ENCODE results near the gene C20orf141.
"Not testable (repeated sequence)": the region's sequence is repeated elsewhere in the genome, so short reads cannot be mapped to it uniquely, and the experiment has no call there.

C20orf141 gene, protein sequence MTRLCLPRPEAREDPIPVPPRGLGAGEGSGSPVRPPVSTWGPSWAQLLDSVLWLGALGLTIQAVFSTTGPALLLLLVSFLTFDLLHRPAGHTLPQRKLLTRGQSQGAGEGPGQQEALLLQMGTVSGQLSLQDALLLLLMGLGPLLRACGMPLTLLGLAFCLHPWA

DNA sequence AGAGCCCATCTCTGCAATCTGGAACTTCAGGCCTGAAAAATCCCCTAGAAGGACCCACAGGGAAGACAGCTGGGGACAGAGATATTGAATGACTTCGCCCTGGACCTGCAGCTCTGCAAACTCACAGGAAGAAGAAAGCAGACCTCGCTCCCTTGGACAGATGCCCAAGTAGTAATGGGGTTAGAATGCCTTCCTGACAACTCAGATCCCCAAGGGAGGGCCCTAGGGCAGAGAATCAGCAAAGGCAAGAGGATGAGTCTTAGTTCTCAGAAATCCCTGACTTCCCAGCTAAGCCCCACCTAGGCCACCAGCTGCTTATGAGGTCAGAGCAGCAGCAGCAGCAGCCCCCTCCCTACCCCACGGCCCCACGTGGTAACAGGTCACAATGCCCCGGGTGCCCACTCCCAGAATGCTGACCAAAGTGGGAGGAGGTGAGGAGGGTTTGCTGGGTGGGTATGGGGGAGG is at the start of gene C20orf141:
Gene C20orf141, plus strand, starts transcription at position 401 of the 465 bp plus-strand sequence. CDS start 198 bp downstream, outside the sequence.
- DNase-seq = peak in 1 of 2 experiments; percentile 55

DNA sequence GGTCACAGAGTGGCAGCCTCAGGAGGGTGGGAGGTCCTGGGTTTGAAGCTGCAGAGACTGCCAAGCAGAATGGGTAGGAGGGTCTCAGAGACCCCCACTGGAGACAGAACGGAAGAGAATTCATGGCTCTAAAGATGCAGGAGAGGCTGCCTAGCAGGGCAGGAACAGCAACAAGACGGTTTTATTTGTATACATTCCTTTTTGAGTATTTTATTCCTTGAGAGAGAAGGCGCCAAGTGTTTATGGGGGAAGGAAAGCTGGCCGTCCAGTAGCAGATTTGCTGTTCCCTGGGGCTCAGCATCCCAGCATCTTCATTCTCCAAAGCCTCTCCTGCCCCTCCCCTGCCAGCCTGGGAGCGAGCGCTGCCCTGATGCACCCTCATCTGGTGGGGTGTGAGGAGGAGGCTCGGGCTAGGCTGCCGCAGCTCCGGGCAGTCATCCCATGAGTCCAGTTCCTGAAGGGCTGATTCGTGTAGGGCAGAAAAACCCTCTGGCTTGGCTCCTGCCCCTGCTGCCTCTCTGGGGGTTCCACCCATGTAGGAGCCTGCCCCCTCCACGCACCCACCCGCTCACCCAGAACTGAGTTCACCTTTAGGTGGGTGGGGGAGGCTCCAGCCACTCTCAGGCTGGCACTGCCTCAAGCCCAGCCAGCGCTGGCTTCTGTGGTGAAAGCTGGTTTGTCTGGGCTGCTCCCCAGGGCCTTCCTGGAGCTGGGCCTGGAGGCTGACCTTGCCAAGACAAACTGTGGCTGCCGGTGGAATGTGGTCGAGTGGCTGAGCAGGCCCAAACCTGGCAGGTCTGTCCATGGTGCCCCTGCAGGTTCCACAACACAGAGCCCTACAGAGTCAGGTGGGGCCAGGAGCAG is 46.8 kb upstream of the C20orf141 start:
- peak; percentile 7 to 31 for DNase-seq

DNA sequence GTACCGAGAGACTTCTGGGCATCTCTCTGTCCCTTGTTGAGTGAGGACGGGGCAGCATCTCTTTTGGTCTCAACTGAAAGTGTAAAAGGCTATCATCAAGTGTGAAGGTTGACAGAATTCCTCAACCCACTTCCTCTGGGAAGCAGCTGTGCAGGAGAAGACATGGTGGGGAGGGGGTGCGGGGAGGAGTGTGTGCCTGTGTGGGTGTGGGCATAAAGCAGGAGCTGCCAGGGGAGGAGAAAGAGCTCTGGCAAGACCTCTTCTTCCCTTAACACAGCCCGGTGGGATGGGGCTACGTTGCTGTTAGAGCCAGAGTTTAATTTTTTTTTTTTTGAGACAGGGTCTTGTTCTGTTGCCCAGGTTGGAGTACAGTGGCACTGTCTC is 46.2 kb upstream of the C20orf141 start:
- DNase-seq = no peak

DNA sequence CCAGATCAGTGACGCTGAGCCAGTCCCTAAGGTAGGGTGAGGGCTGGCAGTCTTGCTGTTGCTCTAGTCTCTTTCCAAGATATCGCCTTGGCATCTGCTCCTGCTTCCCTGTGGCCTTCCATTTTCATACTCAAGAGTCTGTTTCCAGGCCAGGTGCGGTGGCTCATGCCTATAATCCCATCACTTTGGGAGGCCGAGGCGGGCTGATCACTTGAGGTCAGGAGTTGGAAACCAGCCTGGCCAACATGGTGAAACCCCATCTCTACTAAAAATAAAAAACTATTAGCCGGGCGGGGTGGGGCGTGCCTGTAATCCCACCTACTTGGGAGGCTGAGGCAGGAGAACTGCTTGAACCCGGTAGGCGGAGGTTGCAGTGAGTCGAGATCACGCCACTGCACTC is 44.7 kb upstream of the C20orf141 start:
- not testable (repeated sequence) for DNase-seq

DNA sequence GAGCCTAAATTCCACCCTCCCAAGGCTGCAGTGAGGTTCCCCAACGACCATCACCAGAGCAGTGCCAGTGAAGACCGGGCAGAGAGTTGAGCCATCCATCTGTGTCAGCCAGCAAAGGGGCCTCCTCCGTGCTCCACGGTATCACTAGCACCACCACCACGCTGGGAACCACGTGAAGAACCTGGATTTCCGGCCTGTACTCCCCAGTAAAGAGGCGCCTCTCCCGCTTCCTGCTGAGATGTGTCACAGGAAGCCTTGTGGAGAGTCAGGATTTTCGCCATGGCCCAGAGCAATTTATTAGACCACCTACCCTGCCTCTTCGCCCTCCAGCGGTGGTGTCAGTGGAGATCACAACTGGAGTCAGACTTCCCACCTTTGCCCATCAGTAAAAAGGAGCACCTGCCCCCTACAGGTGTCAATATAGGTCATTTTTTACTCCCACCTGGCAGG is 43.1 kb upstream of the C20orf141 start:
- no peak for DNase-seq

DNA sequence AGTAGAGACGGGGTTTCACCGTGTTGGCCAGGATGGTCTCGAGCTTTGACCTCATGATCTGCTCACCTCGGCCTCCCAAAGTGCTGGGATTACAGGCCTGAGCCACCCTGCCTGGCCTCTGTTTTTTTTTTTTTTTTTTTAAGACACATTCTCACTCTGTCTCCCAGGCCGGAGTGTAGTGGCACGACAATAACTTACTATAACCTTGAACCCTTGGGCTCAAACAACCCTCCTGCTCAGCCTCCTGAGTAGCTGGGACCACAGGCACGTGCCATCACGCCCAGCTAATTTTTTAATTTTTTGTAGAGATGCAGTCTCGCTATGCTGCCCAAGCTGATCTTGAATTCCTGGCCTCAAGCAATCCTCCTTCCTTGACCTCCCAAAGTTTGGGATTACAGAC is 41.0 kb upstream of the C20orf141 start:
- no peak for DNase-seq

DNA sequence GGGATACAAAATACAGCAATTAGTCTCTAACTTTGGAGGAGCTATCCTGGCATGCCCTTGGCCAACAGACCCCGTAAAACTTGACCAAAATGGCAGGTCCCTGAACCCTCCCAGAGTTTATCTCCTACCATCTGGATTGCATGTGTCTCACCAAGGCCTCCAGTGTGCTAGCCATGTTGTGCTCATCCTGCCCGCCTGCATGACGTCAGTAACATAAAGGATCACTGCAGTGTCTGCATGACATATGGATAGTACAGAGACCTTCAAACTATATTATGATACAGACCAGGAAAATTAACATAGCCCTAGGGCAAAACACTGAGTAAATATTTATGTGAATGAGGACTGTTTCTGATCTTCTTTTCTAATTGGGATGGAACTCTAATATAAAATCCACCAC is 39.6 kb upstream of the C20orf141 start:
- DNase-seq = no peak

DNA sequence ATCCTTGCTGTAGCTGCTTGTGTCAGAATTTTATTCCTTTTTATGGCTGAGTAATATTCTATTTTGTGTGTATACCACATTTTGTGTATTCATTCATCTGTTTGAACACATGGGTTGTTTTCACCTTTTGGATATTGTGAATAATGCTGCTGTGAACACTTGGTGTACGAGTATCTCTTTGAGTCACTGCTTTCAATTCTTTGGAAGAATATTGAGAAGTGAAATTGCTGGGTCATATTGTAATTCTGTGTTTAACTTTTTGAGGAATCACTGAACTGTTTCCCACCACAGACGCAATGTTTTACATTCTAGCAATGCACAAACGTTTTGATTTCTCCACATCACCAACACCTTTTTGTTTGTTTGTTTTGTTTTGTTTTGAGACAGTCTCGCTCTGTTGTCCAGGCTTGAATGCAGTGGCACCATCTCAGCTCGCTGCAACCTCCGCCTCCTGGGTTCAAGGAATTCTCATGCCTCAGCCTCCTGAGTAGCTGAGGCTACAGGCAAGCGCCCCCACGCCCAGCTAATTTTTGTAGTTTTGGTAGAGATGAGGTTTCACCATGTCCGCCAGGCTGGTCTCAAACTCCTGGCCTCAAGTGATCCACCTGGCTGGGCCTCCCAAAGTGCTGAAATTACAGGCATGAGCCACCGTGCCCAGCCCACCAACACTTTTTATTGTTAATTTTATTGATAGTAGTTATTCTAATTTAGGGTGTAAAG is 36.0 kb upstream of the C20orf141 start:
- DNase-seq = no peak

DNA sequence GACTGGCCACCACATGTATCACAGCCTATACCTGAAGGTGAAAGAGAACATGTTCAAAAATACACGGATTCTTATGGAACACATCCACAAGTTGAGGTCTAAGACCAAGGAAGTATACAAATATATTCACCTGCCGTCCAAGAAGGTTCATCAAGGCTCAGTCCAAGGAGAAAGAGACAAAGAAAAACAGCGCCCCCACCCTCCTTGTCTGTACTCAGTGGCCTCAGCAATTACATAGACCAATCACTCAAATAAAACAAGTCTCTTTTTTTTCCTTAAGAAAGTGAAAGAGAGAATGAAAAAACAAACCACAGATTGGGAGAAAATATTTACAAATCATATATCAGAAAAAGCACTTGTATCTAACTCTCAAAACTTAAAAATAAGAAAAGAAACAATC is 33.8 kb upstream of the C20orf141 start:
- DNase-seq = no peak

DNA sequence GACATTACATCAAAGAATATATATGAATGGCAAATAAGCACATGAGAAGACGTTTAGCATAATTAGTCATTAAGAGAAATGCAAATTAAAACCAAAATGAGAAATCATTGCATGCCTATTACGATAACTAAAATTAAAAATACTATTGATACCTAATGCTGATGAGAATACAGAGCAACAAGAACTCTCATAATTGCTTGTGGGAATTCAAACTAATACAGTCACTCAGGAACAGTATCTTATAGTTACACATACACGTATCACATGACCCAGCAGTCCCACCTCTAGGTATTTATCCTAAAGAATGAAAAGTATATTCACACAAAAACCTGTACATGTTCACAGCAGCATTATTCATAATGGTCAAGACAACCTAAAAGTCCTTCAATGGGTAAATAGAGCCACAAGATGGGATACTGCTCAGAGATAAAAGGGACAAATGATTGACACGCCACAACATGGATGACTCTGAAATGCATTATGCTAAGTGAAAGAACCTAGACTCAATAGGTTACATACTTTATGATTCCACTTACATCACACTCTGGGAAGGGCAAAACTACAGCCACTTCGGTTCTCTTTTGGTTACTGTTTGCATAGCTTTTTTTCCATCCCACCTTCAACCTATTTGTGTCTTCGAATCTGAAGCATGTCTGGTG is 30.8 kb upstream of the C20orf141 start:
- DNase-seq = no peak

DNA sequence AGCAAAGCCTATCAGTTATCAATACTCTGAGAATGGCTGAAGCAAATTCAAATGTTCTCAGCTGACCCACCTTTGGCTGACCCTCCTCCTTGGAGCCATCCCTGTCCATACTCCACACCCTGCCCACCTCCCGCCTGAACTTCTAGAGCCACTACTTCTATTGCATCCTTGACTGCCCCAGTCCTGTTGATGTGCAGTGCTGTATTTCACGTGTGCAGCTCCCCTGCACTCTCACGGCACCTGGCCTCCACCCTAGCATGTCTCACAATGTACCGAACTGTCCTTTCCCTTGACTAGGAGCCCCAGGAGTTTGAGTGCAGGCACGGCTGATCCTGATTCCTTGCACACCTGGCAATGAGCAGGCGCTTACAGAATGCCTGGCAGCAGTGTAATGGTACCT is 21.3 kb upstream of the C20orf141 start:
- no peak for DNase-seq

DNA sequence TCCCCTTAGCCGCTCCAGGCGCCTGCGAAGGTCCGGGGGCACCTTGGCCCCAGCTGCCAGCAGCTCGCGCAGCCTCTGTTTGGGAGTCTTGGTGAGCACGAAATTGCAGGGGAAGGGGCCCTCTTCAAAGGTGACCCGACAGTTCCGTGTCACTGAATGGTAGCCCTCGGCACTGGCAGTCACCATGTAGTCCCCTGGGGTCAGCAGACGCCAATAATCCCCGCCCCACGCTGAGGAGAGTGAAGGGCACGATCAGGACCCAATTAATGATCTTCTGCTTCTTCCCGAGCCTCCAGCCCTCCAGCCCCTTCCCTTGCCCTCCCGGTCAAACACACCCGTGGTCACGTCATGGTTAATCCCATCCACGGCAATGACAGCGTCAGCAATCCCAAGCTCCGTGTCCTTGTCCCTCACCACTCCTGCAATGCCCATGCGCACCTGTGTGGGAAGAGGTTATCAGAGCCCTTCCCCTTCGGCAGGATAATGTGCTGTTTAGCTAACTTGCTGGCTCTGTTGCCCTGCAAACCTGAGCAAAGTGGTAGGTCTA is 20.5 kb upstream of the C20orf141 start:
- no peak for DNase-seq

DNA sequence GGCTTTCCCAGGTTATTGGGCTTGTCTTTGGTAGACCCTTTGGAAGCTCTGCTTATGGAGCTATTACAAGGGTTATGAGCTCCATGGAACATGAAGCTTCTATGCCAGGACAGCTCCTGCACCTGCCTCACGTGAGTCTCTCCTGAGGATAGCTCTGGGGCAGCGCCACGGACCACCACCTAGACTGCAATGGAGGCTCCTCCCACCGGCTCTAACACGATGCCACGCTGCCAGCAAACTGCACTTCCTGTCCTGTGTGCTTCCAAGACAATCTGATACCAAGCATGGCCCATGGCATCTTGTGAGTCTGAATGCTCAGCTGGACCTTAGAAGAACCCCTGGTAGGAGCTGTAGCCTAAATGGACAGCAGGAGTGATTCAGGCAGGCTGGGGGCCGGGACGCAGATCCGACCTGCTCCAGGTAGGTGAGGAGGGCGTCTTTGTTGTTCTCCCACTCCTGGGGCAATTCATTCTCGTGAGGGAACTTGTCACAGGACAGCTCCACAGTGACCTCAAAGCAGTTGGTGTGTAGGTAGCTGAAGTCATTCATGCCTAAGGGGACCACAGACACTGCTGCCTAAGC is 19.8 kb upstream of the C20orf141 start:
- DNase-seq = no peak

DNA sequence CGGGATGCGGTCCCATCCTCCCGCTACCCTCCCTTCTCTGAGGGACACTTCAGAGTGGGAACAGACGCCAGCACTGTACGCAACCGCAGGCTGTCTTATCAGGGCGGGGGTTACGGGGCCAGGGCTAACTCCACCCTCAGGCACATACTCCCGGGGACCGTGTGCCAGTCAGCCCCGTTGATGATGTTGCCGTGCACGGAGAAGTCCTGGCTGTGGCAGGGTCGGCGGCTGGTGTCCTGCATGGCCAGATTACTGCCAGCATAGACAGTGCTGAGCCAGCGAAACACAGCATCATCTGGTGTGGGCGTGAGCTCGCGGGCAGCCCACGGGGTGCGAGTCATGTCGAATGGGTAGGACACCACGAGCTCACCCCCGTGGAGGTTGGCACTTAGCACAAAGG is 19.3 kb upstream of the C20orf141 start:
- DNase-seq = no peak

DNA sequence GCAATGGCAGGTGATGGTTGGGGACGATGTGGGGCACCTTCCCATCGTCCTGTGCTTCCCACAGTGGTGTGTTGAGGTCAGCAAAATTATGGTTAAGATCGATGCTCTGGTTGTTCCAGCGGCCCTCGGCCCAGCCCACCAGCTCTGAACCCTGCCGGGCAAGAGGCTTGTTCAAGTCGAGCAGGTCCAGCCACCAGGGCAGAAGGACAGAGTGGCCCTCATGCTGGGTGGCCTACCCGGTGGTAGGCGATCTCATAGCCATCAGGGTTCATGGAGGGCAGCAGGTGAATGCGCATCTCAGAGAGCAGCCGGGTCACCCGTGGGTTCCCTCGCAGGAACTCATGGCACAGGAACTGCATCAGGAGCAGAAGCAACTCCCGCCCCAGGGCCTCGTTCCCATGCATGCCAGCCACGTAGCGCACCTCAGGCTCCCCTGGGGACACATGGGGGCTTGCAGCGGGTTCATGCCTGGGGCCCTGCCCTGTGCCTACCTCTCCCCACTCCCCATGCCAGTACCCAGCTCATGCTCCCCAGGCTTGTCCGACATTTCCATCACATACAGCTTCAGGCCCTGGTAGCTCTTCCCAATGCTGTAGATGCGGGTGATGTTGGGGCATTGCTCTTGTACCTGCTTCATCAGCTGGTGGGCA is 18.7 kb upstream of the C20orf141 start:
- no peak for DNase-seq

DNA sequence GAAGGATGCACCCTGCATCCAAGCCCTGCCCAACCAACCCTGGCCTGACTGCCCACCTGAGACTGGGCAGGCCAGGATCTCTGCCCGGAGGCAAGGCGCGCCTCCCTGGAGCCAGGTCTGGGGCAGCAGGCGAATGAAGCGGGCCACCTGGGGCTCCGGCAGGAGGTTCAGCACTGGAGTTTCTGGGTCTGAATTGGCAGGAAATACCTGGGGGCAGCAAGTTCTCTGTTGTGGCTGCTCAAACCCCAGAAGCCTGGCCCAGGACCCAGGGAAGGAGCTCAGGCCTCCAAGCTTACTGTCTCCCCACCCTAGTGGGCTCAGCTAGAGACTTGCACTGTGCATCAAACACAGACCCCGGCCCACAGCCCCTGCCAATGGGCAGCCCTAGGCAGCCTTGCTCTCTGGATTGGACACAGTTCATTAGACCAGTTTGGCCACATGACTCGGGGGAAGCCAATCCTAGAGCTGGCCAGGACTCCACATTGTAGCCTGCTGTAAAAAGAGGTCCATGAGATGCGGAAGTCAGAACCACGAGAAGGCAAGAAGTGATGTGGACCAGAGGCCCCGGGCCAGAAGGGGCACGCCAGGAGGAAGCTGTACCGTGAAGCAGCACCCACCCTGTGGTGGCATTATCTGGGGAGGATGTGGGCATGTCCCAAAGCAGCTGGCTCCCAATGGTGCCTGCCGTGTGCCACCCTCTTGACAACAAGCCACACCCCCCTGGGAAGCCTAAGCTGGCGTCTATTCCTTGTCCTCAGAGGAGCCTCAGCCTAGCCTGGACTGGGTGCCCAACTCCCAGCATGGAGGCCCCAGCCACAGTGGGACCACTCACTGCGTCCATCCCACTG is 17.4 kb upstream of the C20orf141 start:
- DNase-seq = no peak

DNA sequence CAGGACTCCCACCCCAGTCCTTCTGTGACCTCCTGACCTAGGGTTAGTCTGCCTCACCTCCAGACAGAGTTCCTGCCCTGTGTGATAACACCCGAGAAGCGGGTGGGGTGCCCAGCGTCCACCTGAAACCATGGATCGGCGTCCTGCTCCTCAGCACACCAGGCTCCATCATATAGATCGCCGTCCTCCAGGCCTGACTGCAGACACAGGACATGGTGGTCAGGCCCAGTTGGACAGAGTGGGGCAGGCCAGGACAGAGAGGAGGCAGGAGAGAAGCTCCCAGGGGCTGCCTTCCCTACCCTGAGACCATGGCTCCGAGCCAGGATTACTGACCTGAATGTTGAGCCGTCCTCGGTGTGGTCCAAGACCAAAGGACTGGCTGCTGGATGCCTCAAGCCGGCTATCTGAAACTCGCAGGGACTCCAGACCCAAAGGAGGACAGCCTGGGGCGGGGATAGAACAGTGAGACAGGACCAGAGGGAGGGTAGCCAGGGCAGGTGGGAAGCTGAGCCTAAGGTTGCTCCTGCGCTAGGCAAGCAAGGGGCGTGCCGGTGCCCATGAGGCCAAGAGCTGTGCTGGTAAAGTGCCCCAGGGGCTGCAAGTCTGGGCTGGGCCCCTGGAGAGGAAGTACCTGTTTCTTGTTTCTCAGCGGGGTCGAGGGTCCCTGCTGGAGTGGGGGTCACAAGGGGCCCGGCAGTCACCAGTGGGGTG is 16.5 kb upstream of the C20orf141 start:
- DNase-seq = no peak

DNA sequence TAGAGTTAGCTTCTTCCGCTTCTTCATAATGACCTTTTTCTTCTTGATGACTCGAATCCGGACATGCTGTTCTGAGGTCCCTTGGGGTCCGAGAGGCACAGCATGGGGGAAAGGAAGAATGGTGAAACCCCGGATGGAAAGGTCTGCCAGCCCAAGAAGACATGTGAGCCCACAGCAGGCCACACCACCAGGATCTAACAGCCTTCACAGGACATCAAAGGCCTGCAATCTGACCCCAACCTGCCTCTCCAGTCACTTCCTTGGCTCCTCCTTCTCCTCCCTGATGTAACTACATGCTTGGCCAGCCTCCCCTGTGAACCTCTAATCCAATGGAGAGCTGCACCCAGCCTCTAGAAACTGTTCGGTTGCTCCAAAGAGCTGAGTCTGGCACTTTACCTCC is 16.0 kb upstream of the C20orf141 start:
- no peak for DNase-seq

DNA sequence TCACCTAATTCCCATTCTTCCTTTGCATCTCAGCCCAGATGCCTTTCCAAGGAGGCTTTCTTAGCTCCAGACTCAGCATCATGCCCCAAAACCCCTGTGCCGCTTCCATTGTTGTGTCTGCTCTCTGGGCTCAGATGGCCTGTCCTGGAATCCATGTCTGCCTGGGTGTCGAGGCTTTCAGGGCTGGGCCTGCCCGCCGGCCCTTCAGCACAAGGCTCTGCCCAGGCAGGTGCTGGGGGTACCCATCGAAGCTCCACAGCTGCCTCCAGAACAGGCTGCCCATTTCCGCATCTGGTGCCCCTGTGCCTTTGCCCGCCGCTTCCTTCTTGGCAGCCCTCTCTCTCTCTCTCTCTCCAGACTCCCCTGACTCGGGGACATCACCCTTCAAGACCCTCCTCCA is 15.5 kb upstream of the C20orf141 start:
- no peak for DNase-seq
